GM18507 (cell line): ENCODE measurements around the gene ADAT3.
"Not testable (repeated sequence)": the region's sequence is repeated elsewhere in the genome, so short reads cannot be mapped to it uniquely, and the experiment has no call there.

Experiments
- DNase-seq: peaks from one replicate; pipeline ENCODE4 v3.0.0; 2011; ENCODE audit warnings: low read depth; ENCODE audit not compliant: insufficient read length; ENCODE audit errors: extremely low spot score
- FAIRE-seq: peaks from 2 replicates; lab custom pipeline; 2011; peaks lifted over from hg19 to GRCh38; lab: Jason Lieb, UNC

Gene ADAT3

DNA sequence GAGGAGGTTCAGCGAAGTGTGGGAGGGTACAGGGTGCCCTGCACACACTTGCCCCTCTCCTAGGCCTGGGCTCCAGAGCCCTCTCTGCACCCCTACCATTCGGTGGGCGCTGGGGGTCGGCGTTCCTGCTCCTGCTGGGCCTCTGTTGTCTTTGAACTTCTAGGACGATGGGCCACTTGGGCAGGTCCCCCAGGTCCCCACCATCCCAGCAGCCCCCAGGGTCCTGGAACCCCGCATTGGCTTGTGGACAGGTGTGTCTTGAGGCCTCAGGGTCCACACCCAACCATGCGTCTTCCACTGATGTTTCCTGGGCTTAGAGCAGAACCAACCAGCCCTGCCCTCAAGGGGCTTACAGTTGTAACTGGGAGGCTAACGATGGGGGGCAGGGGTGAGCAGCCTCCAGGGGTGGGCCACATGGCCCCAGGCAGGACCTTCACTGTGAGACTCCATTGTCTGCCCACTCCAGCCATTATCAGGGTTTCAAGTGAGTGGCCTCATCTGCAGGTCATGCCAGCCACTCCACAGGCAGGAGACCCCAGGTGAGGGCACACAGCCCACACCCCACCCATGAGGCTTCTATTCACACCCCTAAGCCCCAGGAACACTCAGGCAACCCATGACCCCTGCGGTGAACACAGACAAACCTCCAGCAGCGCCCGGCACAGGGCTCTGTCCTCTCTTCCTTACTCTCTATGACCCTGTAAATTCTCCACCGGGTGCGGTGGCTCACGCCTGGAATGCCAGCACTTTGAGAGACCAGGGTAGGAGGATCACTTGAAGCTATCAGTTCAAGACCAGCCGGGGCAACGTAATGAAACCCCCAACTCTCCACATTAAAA lies 39.8 kb upstream of the ADAT3 start:
- DNase-seq (no peak), FAIRE-seq (no peak)

GRCh38 chr19:1866693-1867348 lies 38.4 kb upstream of the ADAT3 start:
- FAIRE-seq (no peak), DNase-seq (no peak)

DNA sequence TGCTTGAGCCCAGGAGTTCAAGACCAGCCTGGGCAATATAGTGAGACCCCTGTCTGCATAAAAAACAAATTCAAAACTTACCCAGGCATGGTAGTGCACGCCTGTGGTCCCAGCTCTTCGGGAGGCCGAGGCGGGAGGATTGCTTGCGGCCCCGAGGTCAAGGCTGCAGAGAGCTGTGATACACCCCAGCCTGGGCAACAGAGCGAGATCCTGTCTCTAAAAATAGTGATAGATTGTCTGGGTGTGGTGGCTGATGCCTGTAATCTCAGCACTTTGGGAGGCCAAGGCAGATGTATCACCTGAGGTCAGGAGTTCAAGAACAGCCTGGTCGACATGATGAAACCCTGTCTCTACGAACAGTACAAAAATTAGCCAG lies 37.9 kb upstream of the ADAT3 start:
- DNase-seq, result no peak
- no peak for FAIRE-seq

- DNase-seq, result no peak
- FAIRE-seq, result no peak
Measured at GRCh38 chr19:1868971-1869370, 36.2 kb upstream of the ADAT3 start.

GRCh38 chr19:1871140-1871597 lies 34.0 kb upstream of the ADAT3 start:
- DNase-seq (no peak), FAIRE-seq (no peak)

- FAIRE-seq (no peak), DNase-seq (no peak)
Measured at GRCh38 chr19:1871630-1872029, 33.6 kb upstream of the ADAT3 start.

DNA sequence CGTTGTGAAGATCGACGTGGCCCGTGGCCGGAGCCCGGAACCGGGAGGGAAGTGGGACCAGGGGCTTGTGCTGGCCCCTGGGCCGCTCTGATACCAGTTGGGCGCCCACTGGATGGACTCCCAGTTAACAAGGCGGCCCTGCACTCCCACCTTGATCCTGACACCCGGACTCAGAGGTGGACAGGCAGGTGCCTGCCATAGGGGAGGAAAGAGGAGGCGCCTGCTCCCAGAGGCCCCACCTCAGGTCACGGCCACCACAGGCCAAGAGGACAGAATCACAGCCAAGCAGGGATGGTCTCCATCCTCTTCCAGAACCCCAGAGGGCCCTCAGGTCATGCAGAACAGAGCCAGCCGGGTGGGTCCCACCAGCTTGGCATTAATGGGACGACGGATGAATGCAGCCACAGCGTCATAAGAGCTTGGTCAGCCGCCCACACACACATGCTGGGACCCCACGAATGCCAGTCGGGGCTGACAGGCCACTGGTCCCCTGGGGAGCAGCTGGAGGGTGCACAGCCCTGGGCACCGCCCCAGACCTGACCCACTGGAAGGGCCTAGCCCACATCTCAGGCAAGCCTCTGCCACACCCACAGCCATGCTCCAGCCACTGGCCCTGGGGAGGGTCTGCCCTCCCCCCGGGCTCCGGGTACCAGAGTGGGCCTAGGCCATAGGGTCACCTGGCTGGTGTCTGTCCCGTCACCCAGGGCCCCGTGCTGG lies 32.2 kb upstream of the ADAT3 start:
- FAIRE-seq (no peak), DNase-seq (no peak)

DNA sequence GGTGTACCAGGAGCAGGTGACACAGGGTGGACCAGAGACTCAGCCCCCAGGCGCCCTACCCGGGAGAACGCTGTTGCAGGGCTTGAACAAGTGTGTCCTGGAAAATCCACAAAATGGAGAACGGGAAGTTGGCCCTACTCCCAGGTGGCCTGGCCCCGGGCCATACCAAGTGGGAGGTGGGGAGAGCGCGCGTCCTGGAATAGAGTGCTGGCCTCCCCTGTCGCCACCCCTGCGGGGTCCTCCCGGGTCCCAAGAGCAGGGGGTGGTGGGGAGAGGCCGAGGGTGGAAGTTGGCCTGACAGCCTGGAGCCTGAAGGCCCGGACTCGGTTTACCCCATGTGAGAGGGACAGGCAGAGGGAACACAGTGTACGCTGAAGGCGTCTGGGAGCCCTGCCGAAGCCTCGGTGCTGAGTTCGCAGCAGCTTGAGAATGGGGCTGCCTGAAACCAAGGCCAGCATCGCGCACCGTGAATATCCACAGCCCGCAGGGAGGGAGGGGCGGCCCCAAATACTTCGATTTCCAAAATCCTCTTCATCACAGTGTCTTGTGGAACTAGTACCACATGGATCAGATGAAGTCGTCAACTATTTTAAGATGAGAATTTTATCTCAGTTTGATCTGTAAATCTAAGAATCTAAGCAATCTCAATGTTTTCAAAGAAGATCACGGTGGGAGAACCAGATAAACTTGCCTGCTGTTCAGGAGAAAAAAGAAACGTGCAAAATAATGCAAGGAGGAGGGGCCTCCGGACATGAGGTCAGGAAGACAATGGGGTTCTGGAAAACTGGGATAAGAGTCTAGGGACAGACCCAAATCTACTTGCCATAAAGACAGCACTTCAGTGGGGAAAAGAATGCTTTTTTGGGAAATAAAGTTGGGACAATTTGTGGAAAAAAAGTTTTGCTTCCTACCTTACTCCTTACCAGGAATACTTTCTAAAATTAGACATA lies 31.4 kb upstream of the ADAT3 start:
- FAIRE-seq (no peak), DNase-seq (no peak)

DNA sequence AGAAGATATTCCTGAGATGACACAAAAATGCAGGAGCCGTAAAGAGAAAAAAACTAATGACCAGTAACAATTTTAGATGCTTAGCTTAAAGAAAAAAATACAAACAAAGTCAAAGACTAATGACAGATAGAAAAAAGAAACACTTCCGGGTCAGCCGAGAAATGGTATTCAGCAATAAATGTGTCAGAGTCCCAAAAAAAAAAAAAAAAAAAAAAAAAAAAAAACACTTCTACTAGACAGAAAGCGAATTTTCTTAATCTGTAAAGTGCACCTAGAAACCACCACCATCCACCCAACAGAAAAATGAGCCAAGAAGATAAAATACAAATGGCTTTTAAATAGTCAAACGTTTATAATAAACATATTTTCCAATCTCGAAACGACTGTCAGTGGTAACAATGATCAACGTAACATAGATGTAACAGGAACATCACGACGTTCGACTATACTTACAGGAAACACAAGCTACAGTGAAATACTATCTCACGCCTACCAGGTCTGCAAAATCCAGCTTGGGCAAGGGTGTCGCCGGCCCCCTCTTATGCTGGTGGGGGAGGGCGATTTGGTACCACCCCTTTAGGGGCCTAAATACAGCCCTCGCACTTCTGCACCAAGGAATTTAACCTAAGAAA lies 30.5 kb upstream of the ADAT3 start:
- no peak for DNase-seq

GRCh38 chr19:1875265-1875645 lies 29.9 kb upstream of the ADAT3 start:
- FAIRE-seq, DNase-seq: not testable (repeated sequence)

More for the DNA sequence above, 30.5 kb upstream of the ADAT3 start:
- peak; percentile 69 for FAIRE-seq

GRCh38 chr19:1875646-1876495 lies 29.3 kb upstream of the ADAT3 start:
- FAIRE-seq, result peak; percentile 96
- DNase-seq, result peak; percentile 68

GRCh38 chr19:1876496-1877279 lies 28.5 kb upstream of the ADAT3 start:
- FAIRE-seq, DNase-seq: not testable (repeated sequence)

DNA sequence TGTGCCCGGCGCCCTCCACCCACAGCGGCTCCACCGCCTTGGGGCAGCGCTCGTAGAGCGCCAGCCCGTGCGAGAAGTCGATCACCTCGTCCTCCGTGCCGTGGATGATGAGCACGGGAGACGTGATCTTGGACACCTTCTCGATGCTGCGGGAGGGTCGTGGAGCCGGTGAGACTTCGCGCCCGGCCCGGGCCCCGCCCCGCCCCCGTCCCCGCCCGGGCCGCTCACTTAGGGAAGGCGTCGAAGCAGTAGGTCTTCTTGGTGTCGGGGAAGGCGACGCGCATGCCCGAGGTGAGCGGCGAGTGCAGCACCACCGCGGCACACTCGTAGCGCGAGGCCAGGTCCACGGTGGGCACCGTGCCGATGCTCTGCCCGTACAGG lies 27.9 kb upstream of the ADAT3 start:
- not testable (repeated sequence) for DNase-seq, FAIRE-seq

GRCh38 chr19:1878583-1878982 lies 26.6 kb upstream of the ADAT3 start:
- not testable (repeated sequence) for FAIRE-seq, DNase-seq

GRCh38 chr19:1879982-1880381 lies 25.2 kb upstream of the ADAT3 start:
- FAIRE-seq, DNase-seq: not testable (repeated sequence)

- DNase-seq (no peak), FAIRE-seq (no peak)
Measured at GRCh38 chr19:1880611-1881392, 24.4 kb upstream of the ADAT3 start.
